HEK293T (cell line): ENCODE results near the gene SETD1B.

Experiments
- ARNT ChIP-seq: fragments of 450-650 bp; IDR thresholded peaks from 2 replicates; pipeline ENCODE4 v1.6.1; 2017; ENCODE audit warnings: mild to moderate bottlenecking
- BHLHE40 ChIP-seq: fragments of 450-650 bp; IDR thresholded peaks from 2 replicates; pipeline ENCODE4 v1.6.1; 2016; ENCODE audit warnings: mild to moderate bottlenecking, moderate library complexity, borderline replicate concordance
- CTBP1 ChIP-seq: fragments of 450-650 bp; IDR thresholded peaks from 2 replicates; pipeline ENCODE4 v1.6.1; 2016; ENCODE audit warnings: borderline replicate concordance
- FOXA1 ChIP-seq: fragments of 450-650 bp; IDR thresholded peaks from 2 replicates; pipeline ENCODE4 v1.6.1; 2016; ENCODE audit warnings: mild to moderate bottlenecking
- FOXK2 ChIP-seq: fragments of 450-650 bp; IDR thresholded peaks from 2 replicates; pipeline ENCODE4 v1.6.1; 2016; ENCODE audit warnings: mild to moderate bottlenecking
- FOXM1 ChIP-seq: fragments of 450-650 bp; IDR thresholded peaks from 2 replicates; pipeline ENCODE4 v1.6.1; 2017; ENCODE audit warnings: mild to moderate bottlenecking, borderline replicate concordance
- NFRKB ChIP-seq: fragments of 450-650 bp; IDR thresholded peaks from 2 replicates; pipeline ENCODE4 v1.6.1; 2016; ENCODE audit warnings: mild to moderate bottlenecking, moderate library complexity
- SP1 ChIP-seq: fragments of 450-650 bp; IDR thresholded peaks from 2 replicates; pipeline ENCODE4 v1.6.1; 2017
- SUZ12 ChIP-seq: fragments of 450-650 bp; IDR thresholded peaks from 2 replicates; pipeline ENCODE4 v1.6.1; 2016; ENCODE audit warnings: mild to moderate bottlenecking
- TARDBP ChIP-seq: fragments of 450-650 bp; IDR thresholded peaks from 2 replicates; pipeline ENCODE4 v1.6.1; 2016
- ZNF384 ChIP-seq: fragments of 450-650 bp; IDR thresholded peaks from 2 replicates; pipeline ENCODE4 v1.6.1; 2016

DNA sequence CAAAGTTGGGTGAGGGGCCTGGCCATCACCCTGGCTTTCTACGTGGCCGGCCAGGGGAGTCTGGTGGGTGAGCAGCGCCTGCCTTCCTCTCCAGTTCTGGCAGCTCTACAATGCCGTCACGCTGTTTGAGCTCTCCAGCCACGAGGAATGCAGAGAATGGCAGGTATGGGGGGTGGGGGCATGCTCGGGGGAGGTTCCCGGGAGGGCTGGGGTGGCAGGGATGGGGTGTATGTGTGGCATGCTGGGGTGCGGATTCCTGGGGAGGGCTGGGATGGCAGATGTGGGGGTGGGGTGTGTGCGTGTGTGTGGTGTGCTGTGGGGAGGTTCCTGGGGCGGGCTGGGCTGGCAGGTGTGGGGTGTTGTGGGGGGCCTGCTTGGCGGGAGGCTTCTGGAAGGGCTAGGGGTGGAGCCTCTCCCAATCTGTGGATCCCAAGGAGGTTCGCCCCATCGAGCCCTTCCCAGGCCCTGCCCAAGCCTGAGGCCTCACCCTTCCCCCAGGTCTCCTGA lies 28.8 kb upstream of the SETD1B start:
- TF ChIP-seq FOXM1: no peak
- TF ChIP-seq SUZ12: no peak
- TF ChIP-seq SP1: no peak
- no peak for TF ChIP-seq ARNT
- TF ChIP-seq BHLHE40: no peak
- no peak for TF ChIP-seq FOXK2
- no peak for TF ChIP-seq ZNF384
- TF ChIP-seq TARDBP: no peak
- no peak for TF ChIP-seq NFRKB
- TF ChIP-seq FOXA1: no peak
- TF ChIP-seq CTBP1: no peak
